GM19023 (cell line): ENCODE results near the gene FARP1.
A peak's percentile ranks its signal among the peaks of the same experiment; 100 is the strongest.

ENCODE experiments used
- ATAC-seq: cut with Tn5 transposase; IDR thresholded peaks from one replicate; pipeline ENCODE4 v1.9.1; 2021; ENCODE audit warnings: mild to moderate bottlenecking, moderate library complexity; ENCODE audit not compliant: unreplicated experiment

FARP1 gene

DNA sequence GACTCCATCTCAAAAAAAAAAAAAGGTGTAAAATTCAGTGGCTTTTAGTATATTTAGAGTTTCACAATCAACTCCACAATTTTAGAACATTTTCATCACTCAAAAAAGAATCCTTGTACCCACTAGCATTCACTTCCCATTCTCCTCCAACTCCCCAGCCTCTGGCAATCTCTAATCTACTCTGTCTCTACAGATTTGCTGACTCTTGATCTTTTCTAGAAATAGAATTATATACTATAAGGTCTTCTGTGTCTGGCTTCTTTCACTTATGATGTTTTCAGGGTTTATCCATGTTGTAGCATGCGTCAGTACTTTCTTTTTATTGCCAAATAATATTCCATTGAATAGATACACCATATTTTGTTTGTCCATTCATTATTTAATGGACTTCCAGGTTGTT, 8.0 kb upstream of the FARP1 start:
- no peak for ATAC-seq

DNA sequence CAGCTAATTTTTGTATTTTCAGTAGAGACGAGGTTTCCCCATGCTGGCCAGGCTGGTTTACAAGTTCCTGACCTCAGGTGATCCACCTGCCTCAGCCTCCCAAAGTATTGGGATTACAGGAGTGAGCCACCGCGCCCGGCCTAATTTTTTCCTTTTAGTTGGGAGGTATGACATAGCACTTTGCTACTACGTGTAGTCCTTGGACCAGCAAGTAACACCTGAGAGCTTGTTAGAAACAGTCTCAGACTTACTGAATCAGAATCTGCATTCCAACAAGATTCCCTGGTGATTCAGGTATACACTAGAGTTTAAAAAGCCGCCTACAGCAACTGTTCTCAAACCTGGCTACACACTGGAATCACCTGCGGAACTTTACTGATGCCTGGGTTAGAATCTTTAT, 1.8 kb upstream of the FARP1 start:
- no peak for ATAC-seq

GRCh38 chr13:98141509-98142379, 1.1 kb upstream of the FARP1 start:
- ATAC-seq, result no peak

DNA sequence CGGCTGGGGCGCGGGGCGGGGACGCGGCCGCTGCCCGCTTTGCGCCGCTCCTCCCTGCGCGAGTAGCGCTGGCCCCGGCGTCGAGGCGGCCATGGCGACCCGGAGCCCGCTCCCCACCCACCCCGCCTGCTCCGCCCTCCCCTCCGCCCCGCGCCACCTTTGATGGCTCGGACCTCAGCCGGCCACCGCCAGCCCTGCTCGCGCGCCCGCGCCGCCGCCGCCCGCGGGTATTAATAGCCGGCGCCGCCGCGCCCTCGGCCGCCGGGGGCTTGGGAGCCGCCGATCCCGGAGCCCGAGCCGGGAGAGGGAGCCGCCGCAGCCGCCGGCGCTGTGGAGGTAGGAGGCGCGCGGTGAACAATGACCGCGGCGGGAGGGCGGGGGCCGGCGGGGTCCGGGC, 261 bp downstream of the FARP1 start:
- peak; percentile 32 for ATAC-seq

DNA sequence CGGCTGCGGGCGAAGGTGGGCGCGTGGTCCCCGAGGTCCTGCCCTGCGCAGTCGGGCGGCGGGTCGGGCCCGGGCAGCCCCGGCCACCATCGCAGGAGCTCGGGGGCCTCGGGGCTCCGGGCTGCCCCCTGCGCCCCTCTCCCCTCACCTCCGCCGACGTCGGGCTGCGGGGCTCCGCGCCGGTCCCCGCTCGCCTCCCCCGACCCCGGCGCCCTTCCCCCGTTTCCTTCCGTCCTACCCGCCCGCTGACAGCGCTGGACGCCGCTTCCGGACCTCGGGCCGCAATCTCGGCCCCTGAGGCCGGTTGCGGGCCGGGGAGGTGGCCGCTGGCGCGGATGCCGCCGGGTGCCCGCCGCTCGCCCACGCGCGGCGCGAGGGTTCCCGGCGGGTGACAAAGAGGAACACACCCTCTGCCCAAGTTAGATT, 720 bp downstream of the FARP1 start:
- ATAC-seq, result peak; percentile 9

- ATAC-seq, result no peak
These were observed 1.3 kb downstream of the FARP1 start for GRCh38 chr13:98144027-98144741.

GRCh38 chr13:98144801-98145350, 2.0 kb downstream of the FARP1 start:
- no peak for ATAC-seq

DNA sequence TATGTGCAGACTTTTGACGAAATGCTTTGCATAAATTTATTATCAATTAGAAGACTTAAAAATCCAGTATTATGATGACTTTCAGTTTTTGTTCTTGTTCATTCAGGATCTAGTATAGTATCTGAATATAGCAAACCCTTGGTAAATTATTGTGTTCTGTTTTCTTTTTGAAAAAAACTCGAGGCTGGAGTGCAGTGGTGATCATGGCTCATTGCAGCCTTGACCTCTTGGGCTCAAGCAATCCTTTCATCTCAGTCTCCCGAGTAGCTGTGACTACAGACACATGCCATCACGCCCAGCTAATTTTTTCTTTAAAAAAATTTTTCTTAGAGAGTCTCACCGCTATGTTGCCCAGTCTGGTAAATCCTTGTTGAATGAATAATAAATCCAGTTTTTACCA, 4.6 kb downstream of the FARP1 start:
- no peak for ATAC-seq

DNA sequence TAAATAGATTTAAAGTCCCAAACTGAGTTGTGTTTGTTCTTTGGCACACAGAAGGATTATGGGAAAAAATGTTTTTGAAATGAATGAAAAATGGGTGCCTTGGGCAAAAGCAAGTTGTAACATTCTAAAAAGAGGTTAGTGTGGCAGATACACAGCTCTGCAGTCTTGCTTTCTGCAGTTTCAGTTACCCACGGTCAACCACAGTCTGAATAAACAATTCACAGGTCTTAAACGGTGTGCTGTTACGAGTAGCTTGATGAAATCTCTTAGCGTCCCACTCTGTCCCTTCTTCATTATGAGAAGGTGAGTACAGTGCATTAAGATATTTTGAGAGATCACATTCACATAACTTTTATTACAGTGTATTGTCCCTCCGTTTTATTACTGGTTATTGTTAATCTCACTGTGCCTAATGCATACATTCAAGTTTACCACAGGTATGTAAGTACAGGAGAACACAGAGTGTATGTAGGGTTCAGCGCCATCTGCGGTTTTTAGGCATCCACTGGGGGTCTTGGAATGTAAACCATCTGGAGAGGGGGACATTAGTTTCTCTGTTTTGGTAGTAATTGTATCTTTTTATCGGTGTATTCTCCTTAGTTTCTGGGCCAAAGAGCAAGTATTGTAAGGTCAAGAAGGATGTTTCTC, 8.1 kb downstream of the FARP1 start:
- no peak for ATAC-seq

DNA sequence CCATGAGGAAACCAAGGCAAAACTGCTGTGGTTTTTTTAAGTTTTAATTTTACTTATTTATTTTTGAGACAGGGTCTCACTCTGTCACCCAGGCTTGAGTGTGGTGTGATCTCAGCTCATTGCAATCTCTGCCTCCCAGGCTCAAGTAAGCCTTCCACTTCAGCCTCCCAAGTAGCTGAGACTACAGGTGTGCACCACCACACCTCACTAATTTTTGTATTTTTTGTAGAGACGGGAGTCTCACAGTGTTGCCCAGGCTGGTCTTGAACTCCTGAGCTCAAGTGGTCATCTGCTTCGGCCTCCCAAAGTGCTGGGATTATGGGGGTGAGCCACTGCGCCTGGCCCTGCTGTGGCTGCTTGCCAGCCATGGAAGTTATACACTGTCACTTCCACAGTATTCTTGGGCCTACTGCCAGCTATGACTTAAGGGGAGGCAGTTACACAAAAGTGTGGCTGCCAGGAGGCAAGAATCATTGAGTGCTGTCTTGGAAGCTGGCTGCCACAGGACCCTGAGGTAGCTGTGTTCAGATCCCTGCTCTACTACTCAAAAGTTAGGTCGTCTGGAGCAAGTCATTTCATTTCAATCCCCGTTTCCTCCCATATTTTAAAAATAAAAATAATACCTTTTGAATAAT, 12.7 kb downstream of the FARP1 start:
- no peak for ATAC-seq

- no peak for ATAC-seq
These were observed 13.4 kb downstream of the FARP1 start for GRCh38 chr13:98156259-98156658.

DNA sequence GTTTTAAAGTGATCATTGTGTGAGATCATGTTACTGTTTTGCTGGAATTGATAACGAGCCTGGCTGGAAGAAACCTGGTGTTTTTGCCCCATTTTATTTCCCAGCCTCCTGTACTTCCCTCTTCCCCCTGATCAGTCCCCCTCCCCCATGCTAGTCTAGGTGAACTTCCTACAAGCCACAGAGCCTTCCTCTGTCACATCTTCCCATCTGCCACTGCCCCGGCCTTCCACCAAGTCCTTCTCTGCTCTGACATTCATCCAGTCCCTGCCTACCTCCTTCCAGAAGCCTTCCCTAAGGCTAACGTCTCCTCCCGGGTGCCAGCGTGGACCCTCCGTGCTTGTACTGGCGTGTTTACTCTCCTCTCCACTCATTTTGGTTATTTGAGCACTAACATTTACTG, 14.3 kb downstream of the FARP1 start:
- no peak for ATAC-seq

DNA sequence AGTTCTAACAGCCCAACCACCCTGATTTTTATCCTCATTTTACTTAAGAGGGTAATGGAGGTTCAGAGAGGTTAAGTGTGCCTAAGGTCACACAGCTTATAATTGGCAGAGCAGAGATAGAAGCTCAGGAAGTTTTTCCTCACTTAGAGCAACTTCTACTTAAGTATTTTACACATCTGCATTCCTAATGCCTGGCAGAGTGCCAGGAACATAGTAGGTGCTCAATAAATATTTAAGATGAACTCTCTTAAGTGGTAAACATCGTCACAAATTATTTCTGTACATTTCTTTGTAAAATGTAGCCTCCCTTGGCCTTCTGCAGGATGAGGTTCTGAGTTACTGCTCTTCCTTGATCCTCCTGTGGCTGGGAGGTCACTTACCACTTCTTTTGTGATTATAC, 14.7 kb downstream of the FARP1 start:
- ATAC-seq, result no peak

DNA sequence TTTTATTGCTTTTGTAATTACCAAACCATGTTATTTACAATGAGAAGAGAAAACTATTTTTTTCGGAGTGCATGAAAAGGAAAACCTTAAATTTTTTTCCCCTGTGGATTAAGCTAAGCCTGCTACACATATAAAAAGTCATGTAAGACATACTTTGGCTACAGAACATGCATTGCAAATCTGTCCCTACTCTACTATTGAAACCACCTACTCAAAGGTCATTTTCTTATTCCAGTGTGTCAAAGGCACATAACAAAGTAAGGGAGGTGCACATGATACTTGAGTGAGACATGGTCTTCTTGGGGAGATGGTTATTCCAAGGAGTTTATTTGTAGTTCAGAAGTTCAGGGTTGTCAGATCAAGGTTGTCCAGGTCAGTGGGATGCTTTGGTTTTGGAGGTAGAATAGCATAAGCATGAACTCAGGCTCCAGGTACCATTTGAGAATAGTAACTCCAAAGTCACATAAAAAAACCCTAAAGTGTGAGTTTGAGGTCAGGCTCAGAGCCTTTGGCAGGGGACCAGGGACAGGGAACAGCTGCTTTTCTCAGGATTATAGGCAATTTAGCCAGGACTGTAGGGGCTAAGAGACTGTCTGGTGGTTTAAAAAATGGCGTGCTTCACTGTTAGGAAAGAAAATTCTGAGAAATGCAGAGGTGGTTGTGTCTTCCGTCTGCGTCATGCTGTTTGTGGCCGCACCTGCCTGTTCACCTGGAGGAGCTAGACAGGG, 15.4 kb downstream of the FARP1 start:
- no peak for ATAC-seq

GRCh38 chr13:98162935-98163334, 20.0 kb downstream of the FARP1 start:
- ATAC-seq, result no peak

DNA sequence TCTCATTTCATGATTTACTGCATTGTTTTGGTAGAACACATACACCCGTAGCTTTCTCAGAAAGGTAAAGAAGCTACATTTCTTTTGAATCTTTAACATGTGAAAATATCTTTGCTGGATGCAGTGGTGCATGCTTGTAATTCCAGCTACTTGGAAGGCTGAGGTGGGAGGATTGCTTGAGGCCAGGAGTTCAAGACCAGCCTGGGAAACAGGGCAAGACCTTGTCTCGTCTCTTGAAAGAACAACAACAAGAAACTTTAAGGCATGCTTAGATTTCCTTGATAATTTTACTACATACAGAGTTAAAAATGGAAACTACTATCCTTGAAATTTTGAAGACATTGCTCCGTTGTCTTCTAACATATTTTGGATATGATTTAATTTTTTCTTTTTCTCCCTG, 26.4 kb downstream of the FARP1 start:
- no peak for ATAC-seq

DNA sequence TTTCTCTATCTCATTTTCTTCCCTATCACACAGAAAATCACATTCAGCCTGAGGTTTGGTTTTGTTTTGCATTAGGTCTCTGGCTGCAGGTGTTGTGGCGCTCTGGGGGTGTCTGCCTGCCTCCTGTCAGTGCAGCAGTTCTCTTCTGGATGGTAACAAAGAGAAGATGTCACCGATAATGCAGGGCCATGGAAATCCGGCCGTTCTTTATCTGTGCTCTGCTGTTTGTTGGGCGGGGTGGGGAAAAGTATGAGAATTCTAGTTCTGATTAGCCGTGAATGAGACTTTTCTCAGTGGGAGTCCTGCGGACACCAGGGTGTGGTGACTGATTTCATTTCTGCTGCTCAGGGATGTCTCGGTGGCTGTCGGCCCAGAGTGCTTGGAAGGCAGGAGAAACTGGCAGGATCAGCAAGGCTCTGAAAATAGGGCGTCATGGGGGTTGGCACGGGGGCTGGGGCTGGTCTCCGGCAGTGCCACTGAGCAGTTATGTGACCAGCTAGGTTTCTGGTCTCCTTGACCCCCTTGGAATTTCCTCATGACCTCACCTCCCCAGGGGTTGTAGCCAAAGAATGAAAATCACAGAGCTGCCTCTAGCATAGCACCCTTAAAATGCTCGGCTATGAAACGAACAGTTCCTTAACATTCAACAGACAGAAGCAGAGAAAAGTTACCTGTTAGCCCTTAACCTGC, 29.2 kb downstream of the FARP1 start:
- no peak for ATAC-seq

GRCh38 chr13:98172590-98173422, 29.9 kb downstream of the FARP1 start:
- ATAC-seq, result no peak
